ENCODE data around the gene SLC27A4.

DNA sequence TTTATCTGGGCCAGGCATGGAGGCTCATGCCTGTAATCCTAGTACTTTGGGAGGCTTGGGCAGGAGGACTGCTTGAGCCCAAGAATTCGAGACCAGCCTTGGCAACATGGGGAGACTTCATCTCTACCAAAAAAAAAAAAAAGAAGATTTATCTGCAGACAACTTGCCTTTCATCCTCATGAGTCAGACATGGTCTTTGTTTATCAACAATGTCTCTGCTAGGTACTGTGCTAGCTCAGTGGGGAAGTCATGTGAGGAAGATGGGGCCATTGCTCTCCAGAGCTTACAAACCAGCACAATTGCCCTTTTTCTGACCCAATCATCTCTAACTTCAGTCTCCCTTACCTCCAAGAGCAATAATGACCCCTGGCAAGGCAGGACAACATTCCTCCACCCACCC is 32.5 kb downstream of the SLC27A4 start:
- TF ChIP-seq, protein P1, sequence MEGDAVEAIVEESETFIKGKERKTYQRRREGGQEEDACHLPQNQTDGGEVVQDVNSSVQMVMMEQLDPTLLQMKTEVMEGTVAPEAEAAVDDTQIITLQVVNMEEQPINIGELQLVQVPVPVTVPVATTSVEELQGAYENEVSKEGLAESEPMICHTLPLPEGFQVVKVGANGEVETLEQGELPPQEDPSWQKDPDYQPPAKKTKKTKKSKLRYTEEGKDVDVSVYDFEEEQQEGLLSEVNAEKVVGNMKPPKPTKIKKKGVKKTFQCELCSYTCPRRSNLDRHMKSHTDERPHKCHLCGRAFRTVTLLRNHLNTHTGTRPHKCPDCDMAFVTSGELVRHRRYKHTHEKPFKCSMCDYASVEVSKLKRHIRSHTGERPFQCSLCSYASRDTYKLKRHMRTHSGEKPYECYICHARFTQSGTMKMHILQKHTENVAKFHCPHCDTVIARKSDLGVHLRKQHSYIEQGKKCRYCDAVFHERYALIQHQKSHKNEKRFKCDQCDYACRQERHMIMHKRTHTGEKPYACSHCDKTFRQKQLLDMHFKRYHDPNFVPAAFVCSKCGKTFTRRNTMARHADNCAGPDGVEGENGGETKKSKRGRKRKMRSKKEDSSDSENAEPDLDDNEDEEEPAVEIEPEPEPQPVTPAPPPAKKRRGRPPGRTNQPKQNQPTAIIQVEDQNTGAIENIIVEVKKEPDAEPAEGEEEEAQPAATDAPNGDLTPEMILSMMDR (conservative IDR thresholded peaks at IDR 0.05 in 1 of 2, IDR thresholded peaks at IDR 0.05 in 1 of 2; ENCODE audit: extremely low read depth in 1 of 2, insufficient read depth in 1 of 2, low read depth in 1 of 2, low read length in 2 of 2), result no peak
- no peak for TF ChIP-seq EZH2 (IDR thresholded peaks at IDR 0.05; ENCODE audit: borderline replicate concordance, low read length)
